ENCODE measurements around the gene WDR43.

WDR43 gene

DNA sequence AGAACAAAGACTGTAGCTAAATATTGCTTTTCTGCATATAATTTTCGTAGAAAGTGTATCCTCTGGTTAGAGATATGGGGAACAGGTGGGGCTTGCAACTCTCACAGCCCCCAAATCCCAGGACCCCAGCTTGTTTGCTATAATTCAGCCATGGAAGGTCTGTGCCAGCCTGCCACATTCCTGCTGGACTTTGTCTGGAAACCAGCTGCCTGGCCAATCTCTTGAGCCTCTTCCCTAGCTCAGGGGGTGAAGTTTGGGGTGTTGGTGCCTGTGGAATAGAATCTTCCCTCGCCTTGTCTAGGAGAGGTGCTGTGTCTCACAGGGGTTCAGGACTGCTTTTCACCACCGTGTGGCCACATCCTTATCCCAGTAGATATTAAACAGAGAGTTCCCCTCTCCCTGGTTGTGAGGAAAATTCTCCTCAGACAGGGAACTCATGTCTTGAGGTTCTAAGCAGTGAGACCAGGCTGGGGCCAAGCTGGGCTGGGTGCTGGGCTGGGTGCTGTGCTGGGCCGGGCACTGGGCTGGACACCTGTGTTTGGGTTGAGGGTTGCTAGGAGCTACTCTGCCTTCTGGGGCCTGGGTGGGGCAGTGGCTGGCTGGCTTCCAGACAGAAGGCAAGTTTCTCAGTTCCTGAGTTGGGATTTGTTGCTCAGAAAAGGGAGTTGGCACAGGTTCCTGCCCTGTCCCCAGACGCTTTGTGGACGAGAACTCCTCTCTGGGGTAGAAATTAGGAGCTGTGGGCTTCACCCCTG, 98.9 kb downstream of the WDR43 start:
- H3K36me3 Mint-ChIP-seq (ENCODE audit: low read depth), result no peaks in the 10 kb centered on the region
- peaks cover 25% of the 10 kb centered on the region for H3K4me1 Mint-ChIP-seq
- H3K27ac Mint-ChIP-seq, result peak overlapping the region in 2 of 3 experiments; percentile 48 to 49
- no peak for TF ChIP-seq CTCF (IDR thresholded peaks at IDR 0.05; ENCODE audit: unreplicated experiment in 3 of 3)
- no peak overlapping the region for H3K4me3 Mint-ChIP-seq
- H3K9me3 Mint-ChIP-seq, result no peaks in the 10 kb centered on the region
- peaks cover 24% of the 10 kb centered on the region for H3K27me3 Mint-ChIP-seq (ENCODE audit: low read depth)

GRCh38 chr2:28994074-28994473, 99.6 kb downstream of the WDR43 start:
- no peak for TF ChIP-seq CTCF (IDR thresholded peaks at IDR 0.05; ENCODE audit: unreplicated experiment in 3 of 3)
- H3K27me3 Mint-ChIP-seq (ENCODE audit: low read depth), result peaks cover 18% of the 10 kb centered on the region
- peaks cover 25% of the 10 kb centered on the region for H3K4me1 Mint-ChIP-seq
- H3K4me3 Mint-ChIP-seq, result no peak overlapping the region
- H3K27ac Mint-ChIP-seq, result peak overlapping the region in 1 of 3 experiments; percentile 49
- no peaks in the 10 kb centered on the region for H3K9me3 Mint-ChIP-seq
- H3K36me3 Mint-ChIP-seq (ENCODE audit: low read depth), result no peaks in the 10 kb centered on the region

GRCh38 chr2:28994679-28995078, 100.2 kb downstream of the WDR43 start:
- Mint-ChIP-seq H3K4me3 (no peak overlapping the region), H3K4me1 (peaks cover 25% of the 10 kb centered on the region), H3K27me3 (ENCODE audit: low read depth) (peaks cover 17% of the 10 kb centered on the region), H3K27ac (no peak overlapping the region), H3K9me3 (no peaks in the 10 kb centered on the region), H3K36me3 (ENCODE audit: low read depth) (no peaks in the 10 kb centered on the region)
- TF ChIP-seq CTCF (IDR thresholded peaks at IDR 0.05; ENCODE audit: unreplicated experiment in 3 of 3), result no peak

- Mint-ChIP-seq H3K4me3 (no peak overlapping the region), H3K9me3 (no peaks in the 10 kb centered on the region), H3K27me3 (ENCODE audit: low read depth) (peaks cover 17% of the 10 kb centered on the region), H3K27ac (no peak overlapping the region), H3K36me3 (ENCODE audit: low read depth) (no peaks in the 10 kb centered on the region), H3K4me1 (peaks cover 17% of the 10 kb centered on the region)
- TF ChIP-seq CTCF (IDR thresholded peaks at IDR 0.05; ENCODE audit: unreplicated experiment in 3 of 3), result no peak
These were observed 101.6 kb downstream of the WDR43 start for GRCh38 chr2:28995765-28996750.

- Mint-ChIP-seq H3K9me3 (no peaks in the 10 kb centered on the region), H3K36me3 (ENCODE audit: low read depth) (no peaks in the 10 kb centered on the region), H3K4me1 (peaks cover 17% of the 10 kb centered on the region), H3K27me3 (ENCODE audit: low read depth) (peaks cover 14% of the 10 kb centered on the region), H3K4me3 (no peak overlapping the region), H3K27ac (peak overlapping the region in 2 of 3 experiments; percentile 2 to 44)
- no peak for TF ChIP-seq CTCF (IDR thresholded peaks at IDR 0.05; ENCODE audit: unreplicated experiment in 3 of 3)
These were observed 102.9 kb downstream of the WDR43 start for GRCh38 chr2:28997237-28997846.
